ENCODE measurements around the gene NUTF2.

The NUTF2 gene

DNA sequence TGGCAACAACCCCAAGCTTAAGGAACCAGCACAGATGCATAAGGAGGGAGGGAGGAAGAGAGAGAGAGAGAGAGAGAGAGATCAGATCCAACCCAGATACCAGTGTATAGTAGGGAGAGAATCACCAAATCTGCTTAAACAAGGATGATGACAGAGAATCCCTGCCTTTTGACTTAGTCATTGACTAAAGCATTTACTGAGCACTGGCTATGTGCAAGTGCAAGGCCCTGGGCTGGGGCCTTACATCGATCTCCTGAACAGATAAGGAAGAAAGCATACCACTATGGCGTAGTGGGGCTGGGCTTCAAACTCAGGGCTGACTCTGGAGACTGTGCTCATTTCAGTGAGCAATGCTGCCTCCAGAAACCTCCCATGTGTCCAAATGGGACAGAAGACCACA lies 24.2 kb upstream of the NUTF2 start:
- no peak for TF ChIP-seq CTCF (IDR thresholded peaks at IDR 0.05; ENCODE audit: control insufficient read depth, insufficient read depth, low read depth, low read length, missing control alignments)
- no peak overlapping the region for H3K4me3 ChIP-seq (ENCODE audit: control insufficient read depth, low read depth, low read length)
- DNase-seq (ENCODE audit: low read depth): no peak

- no peak for TF ChIP-seq CTCF (IDR thresholded peaks at IDR 0.05; ENCODE audit: control insufficient read depth, insufficient read depth, low read depth, low read length, missing control alignments)
- no peak for DNase-seq (ENCODE audit: low read depth)
- H3K4me3 ChIP-seq (ENCODE audit: control insufficient read depth, low read depth, low read length): no peak overlapping the region
Measured at GRCh38 chr16:67825119-67825518, 21.6 kb upstream of the NUTF2 start.

DNA sequence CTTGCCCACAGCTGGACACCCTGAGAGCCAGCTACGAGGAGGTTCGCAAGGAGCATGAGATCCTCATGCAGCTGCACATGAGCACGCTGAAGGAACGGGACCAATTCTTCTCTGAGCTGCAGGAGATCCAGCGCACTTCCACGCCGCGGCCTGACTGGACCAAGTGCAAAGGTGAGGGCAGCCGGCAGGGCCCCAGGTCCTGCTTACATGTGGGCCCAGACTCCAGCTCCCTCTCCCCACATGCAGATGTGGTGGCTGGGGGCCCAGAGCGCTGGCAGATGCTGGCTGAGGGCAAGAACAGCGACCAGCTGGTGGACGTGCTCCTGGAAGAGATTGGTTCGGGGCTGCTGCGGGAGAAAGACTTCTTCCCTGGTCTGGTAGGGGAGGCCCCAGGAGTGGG lies 20.8 kb upstream of the NUTF2 start:
- no peak for TF ChIP-seq CTCF (IDR thresholded peaks at IDR 0.05; ENCODE audit: control insufficient read depth, insufficient read depth, low read depth, low read length, missing control alignments)
- H3K4me3 ChIP-seq (ENCODE audit: control insufficient read depth, low read depth, low read length): no peak overlapping the region
- no peak for DNase-seq (ENCODE audit: low read depth)

DNA sequence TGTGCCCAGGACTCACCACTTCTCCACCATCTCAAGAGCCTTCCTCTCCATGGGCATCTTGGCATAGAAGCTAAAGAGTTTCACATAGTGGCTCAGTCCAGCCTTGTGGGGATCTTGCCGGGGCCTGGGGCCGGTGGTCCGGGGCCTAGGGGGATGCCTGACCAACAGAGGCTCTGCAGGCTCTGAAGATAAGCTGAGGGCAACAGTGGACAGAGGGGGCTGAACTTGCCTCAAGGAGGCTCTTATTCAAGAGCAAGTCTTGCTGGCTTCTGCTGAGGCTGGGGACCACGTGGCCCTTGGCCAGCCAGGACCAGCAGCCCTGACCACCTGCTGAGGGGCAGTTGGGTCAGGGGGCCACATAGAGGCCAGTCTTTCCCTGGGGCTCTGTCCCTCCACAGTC lies 18.1 kb upstream of the NUTF2 start:
- H3K4me3 ChIP-seq (ENCODE audit: control insufficient read depth, low read depth, low read length): no peak overlapping the region
- no peak for DNase-seq (ENCODE audit: low read depth)

GRCh38 chr16:67833030-67833414 lies 13.7 kb upstream of the NUTF2 start:
- DNase-seq (ENCODE audit: low read depth): no peak

More for the DNA sequence above, 18.1 kb upstream of the NUTF2 start:
- TF ChIP-seq CTCF (IDR thresholded peaks at IDR 0.05; ENCODE audit: control insufficient read depth, insufficient read depth, low read depth, low read length, missing control alignments): no peak

DNA sequence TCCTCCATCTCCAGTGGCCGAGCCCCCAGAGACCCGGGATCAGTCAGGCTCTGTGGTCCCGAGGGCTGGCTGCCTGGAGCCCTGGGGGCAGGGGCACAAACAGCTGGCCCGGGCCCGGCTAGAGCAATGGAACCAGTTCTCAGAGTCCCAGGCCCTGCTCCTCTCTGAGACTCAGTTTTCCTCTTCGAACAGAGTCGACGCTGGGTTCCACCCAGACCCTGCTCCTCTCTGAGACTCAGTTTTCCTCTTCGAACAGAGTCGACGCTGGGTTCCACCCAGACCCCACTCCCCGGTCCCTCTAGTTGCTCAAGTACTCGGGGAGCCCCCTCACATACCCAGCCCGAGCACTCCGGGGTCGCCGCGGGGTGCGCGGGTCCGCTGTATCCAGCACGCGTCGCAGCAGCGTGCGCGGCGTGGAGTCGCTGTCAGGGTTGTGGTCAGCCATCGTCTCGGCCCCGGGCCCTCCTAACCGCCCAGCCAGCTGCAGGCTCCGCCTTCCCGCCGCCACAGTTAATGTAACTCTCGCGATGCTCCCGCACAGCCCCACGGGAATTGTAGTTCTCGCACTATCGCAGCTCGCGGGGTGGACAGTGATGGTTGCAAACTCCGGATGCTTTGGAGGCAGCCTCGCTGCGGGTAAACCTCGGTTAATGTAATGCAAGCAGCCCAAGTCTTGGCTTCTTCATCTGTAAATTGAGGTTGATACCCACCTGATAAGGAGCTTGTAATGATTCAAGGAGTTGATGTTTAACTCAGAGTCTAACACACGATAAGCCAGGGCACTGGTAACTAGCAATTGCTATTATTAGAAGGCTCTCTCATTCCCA lies 13.1 kb upstream of the NUTF2 start:
- TF ChIP-seq CTCF (IDR thresholded peaks at IDR 0.05; ENCODE audit: control insufficient read depth, insufficient read depth, low read depth, low read length, missing control alignments): no peak
- DNase-seq (ENCODE audit: low read depth): no peak
- peak overlapping the region; percentile 78 for H3K4me3 ChIP-seq (ENCODE audit: control insufficient read depth, low read depth, low read length)

More at GRCh38 chr16:67833030-67833414, 13.7 kb upstream of the NUTF2 start:
- peak overlapping the region; percentile 78 for H3K4me3 ChIP-seq (ENCODE audit: control insufficient read depth, low read depth, low read length)
- TF ChIP-seq CTCF (IDR thresholded peaks at IDR 0.05; ENCODE audit: control insufficient read depth, insufficient read depth, low read depth, low read length, missing control alignments): no peak

Data from AG09309 (cell line).